Endothelial cell of umbilical vein (primary cell): ENCODE measurements around the gene XXYLT1. TPM values are rescaled to one million over a fixed set of nuclear protein-coding genes. Genes with fewer than 3 reads are reported as not detected.
A peak's percentile ranks its signal among the peaks of the same experiment; 100 is the strongest.

ENCODE experiments used
- BruUV-seq: library from RNA; stranded (reverse); fragments of 400-500 nt; replicated peaks from 2 replicates; lab custom pipeline; 2021; lab: Mats Ljungman, UMichigan
- CTCF ChIA-PET: fragments of 300-600, 350-600 bp; sonication (Branson Sonifier 250); formaldehyde crosslinking; loops from one replicate; lab custom pipeline; 2021; ENCODE audit warnings: antibody characterized with exemption, inconsistent platforms; lab: Charles Lee
- POLR2A ChIA-PET: fragments of 300-600, 350-600 bp; sonication (Branson Sonifier 250); formaldehyde crosslinking; loops from one replicate; lab custom pipeline; 2021; ENCODE audit warnings: antibody characterized with exemption, inconsistent platforms; lab: Charles Lee
- DNase-seq: peaks from one replicate; pipeline ENCODE4 v3.0.0-alpha.2; 2011; ENCODE audit warnings: low read depth, low spot score
- FAIRE-seq: peaks from 2 replicates; lab custom pipeline; 2011; peaks lifted over from hg19 to GRCh38; lab: Jason Lieb, UNC
- H2AFZ ChIP-seq: 2 replicates; pipeline ENCODE4 v1.6.0; 2012; ENCODE audit warnings: low read depth, low read length, control low read depth, inconsistent platforms
- H3K27ac ChIP-seq: 2 replicates; pipeline ENCODE4 v1.5.1; 2011; ENCODE audit warnings: low read depth, mild to moderate bottlenecking, control low read depth, low read length, moderate library complexity; ENCODE audit not compliant: insufficient read depth
- H3K27me3 ChIP-seq, 2 experiments: 2 replicates each; pipeline versions ENCODE4 v1.6.0 to v1.6.1; 2011; ENCODE audit warnings: low read length in 2 of 2, mixed read lengths in 1 of 2; ENCODE audit not compliant: control insufficient read depth in 2 of 2, insufficient read depth in 2 of 2
- H3K36me3 ChIP-seq, 2 experiments: 2 replicates in 1 of 2; 3 replicates in 1 of 2; pipeline ENCODE4 v1.5.1; 2011; ENCODE audit warnings: low read length in 2 of 2, mild to moderate bottlenecking in 1 of 2, moderate library complexity in 1 of 2; ENCODE audit not compliant: control insufficient read depth in 2 of 2, insufficient read depth in 2 of 2; ENCODE audit errors: extremely low read depth in 1 of 2
- H3K4me1 ChIP-seq: 3 replicates; pipeline ENCODE4 v1.5.1; 2011; ENCODE audit warnings: mild to moderate bottlenecking, low read length; ENCODE audit not compliant: control insufficient read depth, insufficient read depth; ENCODE audit errors: extremely low read depth
- H3K4me2 ChIP-seq: 2 replicates; pipeline ENCODE4 v1.6.1; 2011; ENCODE audit warnings: low read length, control low read depth, mixed read lengths; ENCODE audit not compliant: insufficient read depth
- H3K4me3 ChIP-seq, 3 experiments: fragments of 200-600 bp in 1 of 3; sonication (generic), shearing (Covaris generic) in 1 of 3; replicated peaks in 1 of 3; 2 replicates each; pipeline ENCODE4 v1.5.1; 2011 to 2016; ENCODE audit warnings: control low read depth in 3 of 3, low read length in 3 of 3, mild to moderate bottlenecking in 2 of 3, inconsistent platforms in 1 of 3, low read depth in 1 of 3, moderate library complexity in 1 of 3; ENCODE audit not compliant: insufficient read depth in 1 of 3
- H3K79me2 ChIP-seq: 2 replicates; pipeline ENCODE4 v1.6.0; 2012; ENCODE audit warnings: low read length, inconsistent platforms; ENCODE audit not compliant: control insufficient read depth, insufficient read depth
- H3K9ac ChIP-seq: replicated peaks from 2 replicates; pipeline ENCODE3; 2011; ENCODE audit warnings: low read length, control low read depth; ENCODE audit not compliant: insufficient read depth; ENCODE audit errors: extremely low read depth
- H3K9me1 ChIP-seq: replicated peaks from 3 replicates; pipeline ENCODE4 v1.6.0; 2011; ENCODE audit warnings: mild to moderate bottlenecking, low read length; ENCODE audit not compliant: control insufficient read depth, insufficient read depth; ENCODE audit errors: extremely low read depth
- H3K9me3 ChIP-seq: replicated peaks from 2 replicates; pipeline ENCODE4 v1.5.1; 2012; ENCODE audit warnings: low read length, inconsistent platforms; ENCODE audit not compliant: control insufficient read depth, insufficient read depth
- H4K20me1 ChIP-seq: replicated peaks from 2 replicates; pipeline ENCODE3; 2011; ENCODE audit warnings: mild to moderate bottlenecking, low read length; ENCODE audit not compliant: control insufficient read depth, insufficient read depth; ENCODE audit errors: extremely low read depth
- CTCF ChIP-seq, 2 donors: IDR thresholded peaks; 1 replicate in 1 of 2; 2 replicates in 1 of 2; pipeline ENCODE4 v1.5.1; 2011; ENCODE audit warnings: low read length in 2 of 2, mild to moderate bottlenecking in 2 of 2, moderate library complexity in 2 of 2, control low read depth in 1 of 2, inconsistent platforms in 1 of 2, low read depth in 1 of 2; ENCODE audit not compliant: insufficient read depth in 1 of 2; ENCODE audit errors: extremely low read depth in 1 of 2
- EZH2 ChIP-seq: IDR thresholded peaks from 2 replicates; pipeline ENCODE4 v1.6.1; 2012; ENCODE audit warnings: borderline replicate concordance, low read depth, mild to moderate bottlenecking, moderate library complexity, low read length, inconsistent platforms; ENCODE audit not compliant: severe bottlenecking
- FOS ChIP-seq: IDR thresholded peaks from 2 replicates; pipeline ENCODE4 v1.6.1; 2011; ENCODE audit warnings: mild to moderate bottlenecking, low read length, moderate library complexity, borderline replicate concordance; ENCODE audit not compliant: insufficient read depth
- GATA2 ChIP-seq: IDR thresholded peaks from 2 replicates; pipeline ENCODE4 v1.7.0; 2011; ENCODE audit warnings: low read depth, mild to moderate bottlenecking, moderate library complexity, mixed read lengths, low read length; ENCODE audit not compliant: insufficient read length, insufficient read depth
- JUN ChIP-seq: IDR thresholded peaks from 2 replicates; pipeline ENCODE4 v1.6.1; 2011; ENCODE audit warnings: borderline replicate concordance, low read depth; ENCODE audit not compliant: insufficient read length, insufficient read depth
- MAX ChIP-seq: IDR thresholded peaks from 2 replicates; pipeline ENCODE4 v1.6.1; 2011; ENCODE audit not compliant: insufficient read depth, insufficient read length
- MYC ChIP-seq: IDR thresholded peaks from one replicate; pipeline ENCODE4 v1.6.1; 2011; ENCODE audit warnings: mild to moderate bottlenecking, low read depth, low read length
- POLR2A ChIP-seq: IDR thresholded peaks from 2 replicates; pipeline ENCODE4 v1.6.1; 2012; ENCODE audit warnings: low read depth, mild to moderate bottlenecking, control low read depth, low read length
- POLR2AphosphoS5 ChIP-seq: IDR thresholded peaks from 2 replicates; pipeline ENCODE4 v1.6.1; 2012; ENCODE audit warnings: low read depth, mild to moderate bottlenecking, control low read depth, low read length, moderate library complexity; ENCODE audit not compliant: insufficient read depth
- dilution Hi-C: fragments of 300-500 bp; cut with MboI; formaldehyde crosslinking; loops from one replicate; pipeline ENCODE4 v1.15.0; 2019; ENCODE audit warnings: low sequenced_read_pairs; ENCODE audit not compliant: extremely low pct_ligation_motif_present
- intact Hi-C: fragments of 100-400 bp; cut with micrococcal nuclease; formaldehyde crosslinking; loops from one replicate; pipeline ENCODE4 v1.10.0; 2022
- polyA plus RNA-seq, 4 experiments: library from polyadenylated mRNA; depleted of rRNA in 3 of 4; stranded (reverse) in 3 of 4; unstranded in 1 of 4; fragments of >200 nt; gene quantifications; 2 replicates each; pipeline versions ENCODE4 v1.2.1 to v1.2.3, GENCODE V29; 2011 to 2012; ENCODE audit warnings: missing spikeins in 1 of 4
- total RNA-seq: library from RNA; stranded (reverse); gene quantifications from 2 replicates; pipeline ENCODE4 v1.2.3, GENCODE V29; 2021

XXYLT1 gene
- total and polyA plus RNA-seq, 2 donors (not counting 3 experiments of a cell fraction or from before 2014, with no cell fraction given), result 54.4 to 78.1 TPM

GRCh38 chr3:195150181-195151118, 120.5 kb downstream of the XXYLT1 start:
- H3K36me3 ChIP-seq, result no peaks in the 10 kb centered on the region
- H3K4me2 ChIP-seq, result peak overlapping the region; percentile 77
- BruUV-seq, result no TSS peak
- TF ChIP-seq POLR2A, result peak; percentile 91
- TF ChIP-seq EZH2, result no peak
- peak; percentile 46 for TF ChIP-seq JUN
- TF ChIP-seq POLR2AphosphoS5, result peak; percentile 94
- TF ChIP-seq FOS, result peak; percentile 87
- TF ChIP-seq MYC, result peak; percentile 1
- peak; percentile 94 for TF ChIP-seq GATA2
- TF ChIP-seq MAX, result peak; percentile 57
- TF ChIP-seq CTCF (IDR thresholded peaks at IDR 0.05; ENCODE audit: extremely low read depth in 1 of 2, insufficient read depth in 1 of 2, low read depth in 1 of 2, low read length in 2 of 2), result no peak
- CTCF ChIA-PET, result interaction anchor here (0.6 to 1.8 kb wide), 17 partner anchors 10 to 510 kb away, joined by 3 to 20 read pairs (median 4); partner anchors contain the start of gene XXYLT1
- POLR2A ChIA-PET, result interaction anchor here (0.6 to 2.1 kb wide), 14 partner anchors 9 to 468 kb away, joined by 3 to 18 read pairs (median 6); partner anchors contain the start of gene FAM43A
- intact Hi-C loops, result loop anchor here (1.0 to 2.0 kb wide), 14 partner anchors 9 to 478 kb away; partner anchors contain the start of genes FAM43A and LSG1
- H3K27me3 ChIP-seq, result no peaks in the 10 kb centered on the region
- H2AFZ ChIP-seq, result no peak overlapping the region
- dilution Hi-C loops, result loop anchor here (5.0 kb wide), 1 partner anchor 107 kb away; no protein-coding TSS in a partner anchor
- H3K27ac ChIP-seq, result peak overlapping the region; percentile 95
- FAIRE-seq (peak; percentile 97), DNase-seq (peak; percentile 99)
- peaks cover 13% of the 10 kb centered on the region for H3K79me2 ChIP-seq
- H3K4me3 ChIP-seq, result peak overlapping the region in 2 of 3 experiments; percentile 27 to 50
- peaks cover 78% of the 10 kb centered on the region for H3K4me1 ChIP-seq
- no peaks in the 10 kb centered on the region for H3K9me1 ChIP-seq
- no peaks in the 10 kb centered on the region for H3K9me3 ChIP-seq
- H3K9ac ChIP-seq, result peak overlapping the region; percentile 87
- no peaks in the 10 kb centered on the region for H4K20me1 ChIP-seq
